NCI-H345 treated with DMSO at 0.1 percent for 48 hours (cell line): ENCODE data around the gene COPS7B.
A peak's percentile ranks its signal among the peaks of the same experiment; 100 is the strongest.

Experiments used
- DNase-seq: peaks from one replicate; lab custom pipeline; 2025; ENCODE audit not compliant: unreplicated experiment; lab: John Stamatoyannopoulos, UW

Gene COPS7B

DNA sequence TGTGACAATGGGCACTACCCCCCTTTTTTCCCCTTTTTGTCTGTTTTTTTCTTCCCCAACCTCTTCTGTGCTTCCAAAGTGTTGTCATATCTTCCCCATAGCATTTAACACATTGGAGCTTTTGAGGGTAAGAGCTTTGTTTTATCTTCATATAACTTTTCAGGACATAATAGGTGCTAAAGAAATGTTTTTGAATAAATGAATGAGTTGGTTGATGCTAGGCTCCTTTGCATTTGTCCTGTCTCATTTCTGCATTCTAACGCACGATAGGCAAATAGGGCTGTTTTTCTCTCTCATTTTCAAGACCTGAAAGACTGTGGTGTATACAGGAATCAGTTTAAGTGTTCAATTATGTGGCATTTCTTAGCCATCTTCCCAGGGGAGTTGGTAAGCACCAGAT lies 832 bp upstream of the COPS7B start:
- no peak for DNase-seq

DNA sequence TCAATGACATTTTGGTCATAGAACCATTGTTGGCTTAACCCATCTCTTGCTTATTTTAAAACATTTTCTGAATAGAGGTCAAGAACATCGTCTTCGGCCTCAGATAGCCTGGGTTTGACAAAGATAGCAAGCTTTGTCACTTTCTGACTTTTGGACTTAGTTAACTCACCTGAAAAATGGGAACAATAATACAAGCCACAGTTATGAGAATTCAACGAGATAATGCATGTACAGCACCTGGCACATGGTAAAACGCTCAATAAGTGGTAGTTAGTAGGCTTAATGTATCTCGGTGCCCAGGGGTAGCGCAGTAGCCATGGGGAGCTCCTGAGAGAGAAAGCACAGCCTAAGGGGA lies 446 bp upstream of the COPS7B start:
- no peak for DNase-seq

DNA sequence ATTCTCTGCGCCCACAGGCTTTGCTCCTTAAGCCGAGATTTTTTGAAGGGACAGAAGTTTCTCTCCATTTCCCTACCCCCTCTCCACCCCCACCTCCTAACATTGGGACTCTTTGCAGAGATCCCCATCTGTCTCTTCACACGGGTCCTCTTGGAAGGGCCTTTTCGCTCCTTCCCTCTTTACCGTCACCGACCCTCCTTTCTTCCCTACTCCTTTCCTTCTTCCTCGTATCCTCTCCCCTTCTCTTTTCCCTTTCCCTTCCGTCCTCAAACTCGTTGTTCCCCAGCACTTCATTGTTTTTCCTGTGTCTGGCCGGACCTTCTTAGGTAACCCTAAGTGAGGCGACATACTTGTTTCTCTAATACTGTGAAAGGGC lies 660 bp downstream of the COPS7B start:
- DNase-seq: no peak

DNA sequence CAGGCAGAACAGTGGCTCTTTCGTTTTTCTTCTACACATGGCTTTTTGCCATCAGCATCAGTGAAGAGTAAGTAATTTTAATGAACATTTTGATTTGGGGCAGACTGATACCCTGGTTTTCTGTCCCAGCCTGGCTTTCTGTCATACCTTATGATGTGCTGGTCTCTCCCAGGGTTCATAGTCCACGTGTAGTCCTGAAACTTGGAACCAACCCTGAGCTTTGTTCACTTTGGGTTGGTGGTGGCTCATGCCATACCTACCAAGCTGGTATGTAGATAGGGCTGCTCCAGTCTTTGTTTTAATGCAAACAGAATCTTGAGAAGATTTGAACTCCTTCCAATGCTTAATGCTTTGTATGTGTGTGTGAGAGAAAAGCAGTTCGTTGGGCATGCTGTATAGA lies 4.9 kb downstream of the COPS7B start:
- no peak for DNase-seq

DNA sequence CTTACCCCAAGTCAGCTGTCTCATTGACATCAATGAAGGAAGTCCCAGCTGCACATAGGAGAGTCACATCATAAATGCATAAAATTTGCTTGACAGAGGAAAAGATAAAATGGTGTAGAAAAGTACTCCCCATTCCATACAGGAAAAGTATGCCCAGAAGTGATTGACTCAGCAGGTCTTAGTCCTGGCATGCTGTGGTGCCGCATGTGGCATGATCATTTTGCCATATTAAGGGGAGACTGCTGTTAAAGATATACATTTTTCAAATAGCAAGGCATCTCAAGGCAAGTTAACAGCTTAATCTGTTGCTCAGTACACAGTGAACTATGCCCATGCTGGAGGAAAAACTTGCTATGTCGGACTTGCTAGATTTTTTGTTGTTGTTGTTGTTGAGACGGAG lies 8.1 kb downstream of the COPS7B start:
- DNase-seq: no peak

DNA sequence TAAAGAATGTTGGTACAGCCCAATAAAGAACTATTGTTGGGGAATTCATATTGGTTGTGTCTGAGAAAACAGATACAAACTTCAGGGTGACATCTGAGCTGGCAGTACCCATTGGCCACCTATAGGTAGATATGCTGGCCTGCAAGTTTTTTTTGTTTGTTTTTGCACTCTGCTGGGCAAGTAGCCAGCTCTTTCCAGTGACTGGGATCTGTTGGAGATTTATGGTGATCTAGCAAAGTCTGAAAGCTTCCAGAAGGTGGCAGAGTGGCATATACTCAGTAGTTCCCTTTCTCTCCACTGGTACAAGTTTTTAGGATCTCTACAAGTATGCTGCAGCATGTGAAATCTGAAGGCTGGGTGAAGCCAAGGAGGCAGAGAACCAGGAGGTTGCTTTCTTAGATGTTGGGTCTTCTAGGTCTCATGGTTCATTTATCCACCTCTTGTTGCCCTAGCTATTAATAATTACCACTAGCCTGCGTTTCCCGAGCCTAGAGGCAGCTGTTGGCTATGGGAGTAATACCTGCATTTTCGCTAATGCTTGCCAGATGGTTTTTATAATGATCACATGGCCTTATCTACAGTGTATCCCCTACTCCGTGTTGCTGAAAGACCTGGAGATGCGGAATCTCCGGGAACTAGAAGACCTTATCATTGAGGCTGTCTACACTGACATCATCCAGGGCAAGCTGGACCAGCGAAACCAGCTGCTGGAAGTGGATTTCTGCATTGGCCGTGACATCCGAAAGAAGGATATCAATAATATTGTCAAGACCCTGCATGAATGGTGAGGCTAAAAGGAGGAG lies 9.5 kb downstream of the COPS7B start:
- DNase-seq: peak; percentile 41

DNA sequence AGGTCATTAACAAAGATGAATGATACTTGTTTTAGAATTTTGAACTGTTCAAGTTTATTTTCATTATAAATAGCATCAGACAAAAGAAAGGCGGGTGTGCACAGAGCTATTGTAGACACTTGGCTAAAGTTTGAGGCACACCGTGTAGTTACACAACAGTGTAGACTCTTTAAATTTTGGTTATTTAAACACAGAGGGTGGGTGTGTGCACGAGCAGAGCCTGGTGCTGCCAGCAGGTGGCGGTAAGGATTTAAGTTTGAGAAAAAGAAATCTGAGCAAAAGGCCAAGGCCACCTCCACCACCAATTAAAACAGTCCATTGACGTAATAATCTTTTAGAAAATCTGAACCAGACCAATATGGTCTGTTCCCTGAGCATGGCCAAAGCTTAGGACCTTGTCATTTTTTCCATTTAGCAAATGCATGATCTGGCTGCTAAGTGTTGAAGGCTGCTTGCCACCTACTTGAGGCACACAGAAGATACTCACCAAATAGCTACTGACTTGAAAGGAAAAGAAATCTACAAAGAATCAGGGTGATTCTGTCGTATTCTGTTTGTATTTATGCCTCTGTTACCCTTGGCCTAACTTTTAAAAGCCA lies 14.3 kb downstream of the COPS7B start:
- peak; percentile 24 for DNase-seq

DNA sequence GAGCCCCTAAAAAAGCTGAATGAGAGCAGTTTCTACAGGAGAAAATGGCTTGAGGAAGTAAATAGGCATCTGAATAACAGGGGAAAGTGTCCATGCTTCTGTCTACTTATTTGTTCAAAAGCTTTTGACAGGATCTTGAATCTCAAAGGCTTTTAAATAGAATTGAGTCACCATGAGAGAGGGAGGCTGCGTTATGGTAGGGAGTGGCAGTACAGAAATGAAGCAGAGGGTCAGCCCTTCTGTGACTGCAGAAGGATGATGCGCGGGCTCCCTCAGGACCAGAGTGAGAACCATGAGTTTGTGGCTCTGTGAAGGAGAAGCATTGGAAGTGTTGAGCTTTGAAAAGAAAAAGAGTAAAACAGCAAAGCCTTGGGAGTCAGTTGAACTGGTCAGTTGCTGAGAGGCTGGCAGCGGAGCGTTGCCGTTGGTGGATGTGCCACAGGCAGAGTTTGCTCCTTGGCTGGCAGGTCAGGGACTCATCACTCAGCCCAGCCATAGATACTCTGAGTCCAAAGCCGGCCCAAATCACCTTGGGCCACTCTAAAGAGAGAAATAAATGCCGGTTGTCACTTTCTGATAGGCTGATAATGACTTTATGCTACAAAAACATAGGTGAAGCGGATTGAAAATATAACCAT lies 17.4 kb downstream of the COPS7B start:
- no peak for DNase-seq

DNA sequence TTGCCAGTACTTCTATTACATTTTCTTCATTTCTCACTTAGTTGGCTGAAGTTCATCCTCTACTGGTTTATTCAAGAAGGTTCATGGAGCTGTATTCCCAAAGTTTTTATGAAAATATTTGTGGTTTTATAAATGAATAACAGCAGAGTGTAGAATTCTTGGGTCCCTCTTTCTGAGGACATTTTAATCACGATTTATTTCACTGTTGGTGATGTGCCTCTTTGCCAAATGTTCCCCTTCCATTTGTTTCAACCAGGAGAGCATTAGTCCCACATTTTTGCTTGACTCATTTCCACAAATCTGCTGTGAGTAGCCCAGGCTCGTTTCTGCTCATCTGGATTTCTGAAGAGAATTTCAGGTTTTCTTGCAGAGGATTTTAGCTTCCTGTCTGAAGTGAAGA lies 20.8 kb downstream of the COPS7B start:
- DNase-seq: no peak

DNA sequence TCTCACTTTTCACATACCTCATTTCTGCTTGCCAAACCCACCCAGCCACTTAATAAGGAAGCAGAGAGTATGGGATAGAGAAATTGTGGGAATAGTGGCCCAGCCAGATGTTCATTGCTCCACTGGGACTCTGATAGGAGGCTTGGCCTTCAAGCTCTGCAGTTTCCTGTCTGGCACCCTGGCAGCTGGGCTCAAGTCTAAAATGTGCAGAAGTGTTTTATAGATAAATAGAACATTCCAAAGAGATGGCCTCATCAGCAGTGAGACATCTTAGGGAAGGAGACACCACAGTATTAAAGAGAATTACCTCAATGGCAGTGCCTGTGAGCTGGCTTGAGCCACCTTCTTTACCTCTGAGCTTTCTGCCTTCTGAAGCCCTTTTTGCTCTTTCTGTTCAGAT lies 24.7 kb downstream of the COPS7B start:
- DNase-seq: no peak

DNA sequence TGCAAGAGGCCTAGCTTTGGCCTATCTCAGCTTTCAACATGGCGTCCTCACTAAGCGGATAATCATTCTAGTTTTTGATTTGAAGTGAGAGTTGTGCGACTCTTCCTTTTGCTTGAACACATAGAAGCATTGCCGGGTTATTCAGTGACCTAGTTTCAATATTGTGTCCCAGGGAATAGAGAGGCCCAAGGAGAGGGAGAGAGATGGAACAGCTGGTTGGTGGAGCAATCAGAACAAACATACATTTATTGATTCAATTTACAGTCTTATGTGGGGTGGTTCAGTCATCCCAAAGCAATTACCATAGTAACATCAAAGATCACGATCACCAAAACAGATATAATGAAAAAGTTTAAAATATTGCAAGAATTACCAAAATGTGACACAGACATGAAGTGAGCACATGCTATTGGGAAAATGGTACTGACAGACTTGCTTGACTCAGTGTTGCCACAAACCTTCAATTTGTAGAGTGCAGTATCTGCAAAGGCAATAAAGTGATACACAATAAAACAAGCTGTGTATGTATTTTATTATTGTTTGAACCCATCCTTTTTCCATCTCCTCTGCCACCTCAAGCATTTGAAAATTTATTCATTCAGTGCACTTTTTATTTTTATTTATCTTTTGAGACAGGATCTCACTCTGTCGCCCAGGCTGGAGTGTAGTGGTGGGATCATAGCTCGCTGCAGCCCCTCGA lies 30.2 kb downstream of the COPS7B start:
- DNase-seq: no peak

DNA sequence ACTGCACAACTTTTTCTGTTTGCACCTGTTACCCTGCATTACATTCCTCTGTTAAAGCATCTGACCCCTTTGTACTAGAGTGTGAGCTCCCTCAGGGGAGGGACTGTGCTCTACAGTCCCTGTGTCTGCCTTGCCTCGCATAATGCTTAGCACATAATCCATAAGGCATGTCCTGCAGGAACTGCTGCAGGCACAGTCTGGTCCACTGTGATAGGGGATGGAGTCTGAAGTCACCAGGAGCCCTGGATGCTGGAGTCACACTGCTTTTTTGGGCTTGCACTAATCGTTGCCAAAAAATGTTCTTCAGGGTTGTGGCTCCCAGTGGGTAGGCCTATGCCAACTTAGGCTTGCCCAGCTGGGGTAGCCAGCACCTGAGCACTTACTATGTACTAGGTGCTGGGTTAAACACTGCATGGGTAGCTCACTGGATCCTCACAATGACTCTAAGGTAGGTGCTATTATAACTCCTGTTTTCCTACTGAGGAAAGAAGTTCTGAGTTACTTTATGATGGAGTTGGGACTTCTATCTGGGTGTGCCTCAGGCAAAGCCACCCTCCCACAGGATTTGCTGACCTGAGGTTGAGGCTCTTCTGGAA lies 33.3 kb downstream of the COPS7B start:
- no peak for DNase-seq

DNA sequence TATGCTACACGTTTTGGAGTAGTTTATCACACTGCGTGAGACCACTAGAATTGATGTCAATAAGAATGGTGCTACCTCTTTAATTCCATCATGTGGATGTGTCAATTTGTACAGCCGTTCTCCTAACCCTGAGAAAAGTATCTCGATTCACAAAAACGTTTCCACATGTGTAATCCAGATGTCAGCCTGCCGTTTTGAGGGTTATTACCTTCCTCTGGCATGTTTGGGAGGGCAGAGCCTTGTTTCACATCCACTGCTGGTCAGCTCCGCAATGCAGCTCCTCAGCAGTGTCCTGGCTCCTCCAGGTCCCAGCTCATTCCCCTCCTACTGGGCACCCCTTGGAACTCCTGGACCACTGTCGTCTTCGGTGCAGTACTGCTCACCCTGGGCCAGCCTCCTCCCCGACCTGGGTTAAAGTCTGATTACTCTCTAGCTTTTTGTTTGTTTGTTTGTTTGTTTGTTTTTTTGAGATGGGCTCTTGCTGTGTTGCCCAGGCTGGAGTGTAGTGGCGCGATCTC lies 34.6 kb downstream of the COPS7B start:
- DNase-seq: no peak

DNA sequence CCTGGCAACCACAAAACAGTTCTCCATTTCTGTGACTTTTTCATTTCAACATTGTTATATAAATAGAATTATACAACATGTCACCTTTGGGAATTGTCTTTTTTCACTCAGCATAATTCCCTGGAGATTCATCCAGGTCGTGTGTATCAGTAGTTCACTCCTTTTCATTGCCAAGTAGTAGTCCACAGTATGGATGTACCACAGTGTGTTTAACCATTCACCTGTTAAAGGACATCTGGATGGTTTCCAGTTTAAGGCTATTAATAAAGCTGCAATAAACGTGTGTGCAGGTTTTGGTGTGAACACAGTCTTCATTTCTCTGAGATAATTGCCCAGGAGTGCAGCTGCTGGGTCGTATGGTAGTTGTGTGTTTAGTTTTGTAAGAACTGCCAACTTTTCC lies 35.7 kb downstream of the COPS7B start:
- no peak for DNase-seq

DNA sequence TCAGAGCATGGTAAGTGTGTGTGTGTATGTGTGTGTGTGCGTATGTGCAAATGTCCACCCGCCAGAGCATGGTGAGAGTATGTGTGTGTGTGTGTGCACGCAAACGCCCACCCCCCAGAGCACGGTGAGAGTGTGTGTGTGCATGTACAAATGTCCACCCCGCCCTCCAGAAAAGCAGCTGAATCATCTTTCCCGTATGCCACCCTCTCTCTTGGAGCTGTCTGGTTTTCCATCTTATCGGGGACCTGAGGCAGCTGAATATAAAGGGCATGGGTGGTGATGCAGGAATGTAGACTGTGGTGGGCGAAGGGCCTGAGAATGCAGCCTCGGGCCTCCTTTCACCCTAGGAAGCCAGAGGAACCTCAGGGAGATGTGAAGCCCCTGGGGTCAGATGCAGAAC lies 66.9 kb downstream of the COPS7B start:
- DNase-seq: no peak

DNA sequence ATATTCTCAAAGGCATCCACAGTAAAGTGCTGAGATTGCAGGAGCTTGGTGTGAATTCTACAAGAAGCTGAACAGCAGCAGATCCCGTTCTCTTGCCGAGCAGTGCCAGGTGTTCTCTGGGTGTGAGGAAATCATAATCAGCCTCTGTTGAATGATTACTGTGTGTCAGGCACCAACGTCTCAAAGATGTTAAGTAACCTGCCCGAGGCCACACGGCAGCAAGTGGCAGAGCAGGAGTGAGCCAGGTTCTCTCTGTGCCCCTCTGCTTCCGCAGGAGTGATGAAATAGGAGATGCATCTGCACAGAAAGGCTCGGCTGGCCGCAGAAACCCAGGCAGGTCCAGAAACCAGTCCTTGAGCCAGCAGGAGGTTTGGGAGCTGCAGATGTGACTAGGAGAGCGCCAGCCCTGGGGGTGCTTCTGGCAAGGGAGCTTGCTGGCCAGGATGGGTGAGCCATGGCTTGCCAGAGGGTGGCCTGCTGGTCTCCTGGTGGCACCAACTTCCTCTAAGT lies 68.4 kb downstream of the COPS7B start:
- no peak for DNase-seq

DNA sequence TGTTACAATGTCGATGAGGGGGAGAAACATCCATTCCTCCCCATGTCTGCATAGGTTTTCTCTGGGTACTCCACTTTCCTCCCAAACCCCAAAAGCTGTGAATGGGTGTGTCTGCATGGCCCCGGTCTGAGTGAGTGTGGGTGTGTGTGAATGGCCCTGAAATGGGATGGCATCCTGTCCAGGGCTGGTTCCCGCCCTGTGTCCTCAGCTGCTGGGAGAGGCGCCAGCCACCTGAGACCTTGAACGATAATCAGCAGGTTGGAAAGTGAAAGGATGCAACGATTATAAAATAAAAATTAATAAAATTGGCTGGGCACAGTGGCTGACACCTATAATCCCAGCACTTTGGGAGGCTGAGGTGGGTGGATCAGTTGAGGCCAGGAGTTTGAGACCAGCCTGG lies 70.7 kb downstream of the COPS7B start:
- no peak for DNase-seq
